ENCODE results near the gene DRC7.

GRCh38 chr16:57645691-57646387 is 48.8 kb upstream of the DRC7 start:
- TF ChIP-seq GATA2 (IDR thresholded peaks at IDR 0.05; ENCODE audit: low read depth, low read length) (no peak), GATA3 (IDR thresholded peaks at IDR 0.05; ENCODE audit: low read depth, low read length) (no peak)

Measured in SH-SY5Y (cell line).